ENCODE results near the gene LVRN.
"Not testable (repeated sequence)": the region's sequence is repeated elsewhere in the genome, so short reads cannot be mapped to it uniquely, and the experiment has no call there.

LVRN gene

GRCh38 chr5:115962239-115962564 lies at the start of gene LVRN:
LVRN (plus strand) TSS chr5:115962475; CDS start chr5:115962618, 143 bp downstream.
- DNase-seq = no peak

DNA sequence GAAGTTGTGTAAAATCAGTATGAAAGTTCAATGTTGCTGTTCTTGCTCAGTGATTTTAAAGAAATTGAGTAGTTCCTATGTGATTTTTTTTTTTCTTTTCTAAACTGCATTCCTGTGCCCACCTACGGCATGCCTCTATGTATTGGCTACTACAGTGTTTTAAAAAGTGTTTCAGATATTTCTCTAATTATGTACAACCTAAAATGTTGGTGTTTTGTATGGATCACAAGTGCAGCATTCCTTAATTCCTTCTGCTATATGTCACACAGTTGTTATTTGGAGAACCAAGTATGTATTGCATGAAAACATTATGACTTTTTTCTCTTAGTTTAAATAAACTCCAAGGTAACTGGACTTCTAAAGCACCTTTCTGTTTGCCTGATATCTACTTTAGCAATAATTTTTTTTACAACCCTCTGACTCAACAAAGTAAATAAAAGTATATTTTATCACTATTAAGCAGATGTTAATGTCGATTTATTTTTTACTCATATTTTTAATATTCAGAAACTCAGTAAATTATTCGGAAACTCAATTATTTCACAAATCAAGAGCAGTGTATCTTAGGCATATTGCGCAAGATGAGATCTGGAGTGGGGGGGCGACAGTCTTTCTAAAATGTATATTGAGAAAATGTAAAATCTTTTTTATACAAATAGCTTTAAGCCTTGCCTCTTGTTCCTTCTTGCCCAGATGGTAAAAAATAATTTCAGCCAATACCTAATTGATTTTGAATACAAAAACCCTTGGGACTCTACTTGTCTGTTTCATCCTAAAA lies 48.5 kb upstream of the LVRN start:
- not testable (repeated sequence) for DNase-seq

DNA sequence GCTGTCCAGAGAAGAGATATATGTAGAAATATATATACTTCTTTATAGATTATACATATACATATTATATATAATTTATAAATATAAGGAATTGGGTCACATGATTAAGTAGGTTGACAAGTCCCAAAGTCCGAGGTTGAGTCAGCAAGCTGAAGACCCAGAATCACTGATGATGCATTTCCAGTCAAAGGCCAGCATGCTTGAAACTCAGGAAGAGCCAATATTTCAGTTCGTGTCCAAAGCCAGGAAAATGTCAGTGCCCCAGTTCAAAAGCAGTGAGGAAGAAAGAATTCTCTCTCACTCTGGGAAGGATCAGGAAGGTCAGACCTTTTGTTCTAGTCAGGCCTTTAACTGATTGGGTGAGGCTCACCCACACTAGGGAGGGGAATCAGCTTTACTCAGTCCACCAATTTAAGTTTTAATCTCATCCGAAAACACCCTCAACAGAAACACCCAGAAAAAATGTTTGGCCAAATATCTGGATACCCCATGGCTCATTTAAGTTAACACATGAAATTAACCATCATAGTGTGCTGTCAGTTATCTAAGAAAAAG lies 42.0 kb upstream of the LVRN start:
- DNase-seq = no peak

- DNase-seq = not testable (repeated sequence)
Measured at GRCh38 chr5:115928578-115929407, 33.5 kb upstream of the LVRN start.

DNA sequence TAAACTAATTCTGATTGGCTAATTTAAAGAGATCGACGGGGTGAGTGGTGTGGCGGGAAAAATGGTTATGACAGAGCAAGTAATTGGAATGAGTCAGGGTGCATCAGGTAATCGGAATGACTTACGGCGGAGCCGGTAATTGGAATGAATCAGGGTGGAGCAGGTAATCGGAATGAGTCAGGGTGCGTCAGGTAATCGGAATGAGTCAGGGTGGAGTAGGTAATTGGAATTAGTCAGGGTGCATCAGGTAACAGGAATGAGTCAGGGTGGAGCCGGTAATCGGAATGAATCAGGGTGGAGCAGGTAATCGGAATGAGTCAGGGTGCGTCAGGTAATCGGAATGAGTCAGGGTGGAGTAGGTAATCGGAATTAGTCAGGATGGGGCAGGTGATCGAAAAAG lies 32.1 kb upstream of the LVRN start:
- not testable (repeated sequence) for DNase-seq

DNA sequence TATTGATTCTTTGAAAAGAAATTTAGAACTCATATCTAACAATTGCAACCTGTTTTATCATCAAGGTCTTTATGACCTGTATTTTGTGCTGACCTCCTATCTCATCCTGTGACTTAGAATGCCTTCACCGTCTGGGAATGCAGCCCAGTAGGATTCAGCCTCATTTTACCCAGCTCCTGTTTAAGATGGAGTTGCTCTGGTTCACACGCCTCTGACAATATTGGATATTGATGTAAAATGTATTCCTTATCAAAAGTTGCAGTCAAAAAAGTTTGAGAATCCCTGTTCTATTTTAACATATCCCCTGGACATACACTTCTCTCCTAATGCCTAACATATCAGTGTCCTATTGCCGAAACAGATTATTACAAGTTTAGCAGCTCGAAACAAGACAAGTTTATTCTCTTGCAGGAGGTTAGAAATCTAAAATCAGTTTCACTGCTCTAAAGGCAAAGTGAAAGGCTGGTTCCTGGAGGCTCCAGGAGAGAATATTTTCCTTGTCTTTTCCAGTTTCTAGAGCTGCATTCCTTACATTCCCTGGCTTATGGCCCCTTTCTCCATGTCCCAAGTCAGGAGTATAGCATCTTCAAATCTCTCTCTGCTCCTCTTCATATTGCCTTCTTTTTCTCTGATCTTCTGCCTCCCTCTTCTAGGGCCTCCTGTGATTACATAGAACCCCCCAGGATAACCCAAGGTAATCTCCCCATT lies 31.5 kb upstream of the LVRN start:
- DNase-seq = no peak

- DNase-seq = no peak
Measured at GRCh38 chr5:115932991-115933390, 29.3 kb upstream of the LVRN start.

DNA sequence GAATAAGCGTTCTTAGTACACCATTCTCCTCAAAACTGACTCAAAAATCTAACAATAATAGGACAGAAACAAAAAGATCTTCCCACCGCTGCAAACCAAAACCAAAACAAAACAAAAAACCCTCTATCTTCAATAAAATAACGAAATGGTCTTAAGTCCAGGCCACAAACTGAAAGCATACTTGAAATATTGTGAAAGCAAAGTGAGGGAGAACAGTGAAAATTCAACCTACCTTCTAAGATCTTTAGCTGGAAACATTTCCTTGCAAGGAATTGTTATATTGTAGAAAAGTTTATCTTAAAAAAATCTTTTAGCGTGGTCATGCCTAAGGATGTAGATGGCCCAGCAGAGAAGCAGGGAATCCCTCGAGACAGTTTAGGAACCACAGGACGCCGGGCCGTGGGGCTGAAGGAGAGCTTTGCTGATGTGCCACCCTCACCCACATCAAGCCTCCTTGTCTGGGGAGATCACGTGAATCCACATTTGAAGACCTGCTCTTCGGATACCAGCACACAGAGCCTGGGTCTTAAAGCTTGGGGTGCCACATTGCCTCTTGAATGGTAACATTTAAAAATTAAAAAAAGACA lies 27.8 kb upstream of the LVRN start:
- no peak for DNase-seq

DNA sequence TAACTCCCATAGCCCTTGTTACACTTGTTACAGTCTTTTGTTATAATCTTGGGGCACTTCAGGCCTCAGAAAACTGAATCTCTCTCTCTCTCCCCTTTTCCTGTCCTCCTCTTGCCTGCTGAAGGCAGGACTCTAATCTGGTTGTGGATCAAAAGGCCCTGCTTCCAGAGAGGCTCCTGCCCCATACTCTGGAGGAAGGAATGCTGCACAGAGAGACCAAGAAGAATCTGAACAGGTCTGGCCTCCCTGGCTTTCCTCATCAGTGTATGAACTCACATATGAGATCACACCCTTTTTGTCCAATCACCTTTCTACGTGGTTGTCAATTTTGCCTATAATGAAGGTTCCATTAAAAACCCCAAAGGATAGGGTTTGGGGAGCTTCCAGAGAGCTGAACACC lies 26.2 kb upstream of the LVRN start:
- no peak for DNase-seq

DNA sequence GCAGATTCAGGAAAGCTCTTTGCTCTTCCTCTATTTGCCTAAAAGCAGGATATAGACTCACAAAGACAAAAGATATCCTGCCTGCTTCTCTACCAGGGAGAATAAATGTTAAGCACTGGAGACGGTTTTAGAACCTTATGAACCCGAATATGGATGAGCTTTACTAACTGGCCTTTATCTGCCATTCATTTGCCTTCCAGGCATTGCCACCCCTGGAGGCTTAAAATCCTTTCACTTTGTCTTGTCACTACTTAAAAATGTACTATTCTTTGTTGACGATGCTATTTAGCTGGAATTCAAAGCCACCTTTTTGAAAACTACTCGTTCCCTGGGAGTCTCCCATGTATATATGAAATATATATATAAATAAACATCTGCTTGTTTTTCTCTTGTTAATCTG lies 23.2 kb upstream of the LVRN start:
- no peak for DNase-seq

DNA sequence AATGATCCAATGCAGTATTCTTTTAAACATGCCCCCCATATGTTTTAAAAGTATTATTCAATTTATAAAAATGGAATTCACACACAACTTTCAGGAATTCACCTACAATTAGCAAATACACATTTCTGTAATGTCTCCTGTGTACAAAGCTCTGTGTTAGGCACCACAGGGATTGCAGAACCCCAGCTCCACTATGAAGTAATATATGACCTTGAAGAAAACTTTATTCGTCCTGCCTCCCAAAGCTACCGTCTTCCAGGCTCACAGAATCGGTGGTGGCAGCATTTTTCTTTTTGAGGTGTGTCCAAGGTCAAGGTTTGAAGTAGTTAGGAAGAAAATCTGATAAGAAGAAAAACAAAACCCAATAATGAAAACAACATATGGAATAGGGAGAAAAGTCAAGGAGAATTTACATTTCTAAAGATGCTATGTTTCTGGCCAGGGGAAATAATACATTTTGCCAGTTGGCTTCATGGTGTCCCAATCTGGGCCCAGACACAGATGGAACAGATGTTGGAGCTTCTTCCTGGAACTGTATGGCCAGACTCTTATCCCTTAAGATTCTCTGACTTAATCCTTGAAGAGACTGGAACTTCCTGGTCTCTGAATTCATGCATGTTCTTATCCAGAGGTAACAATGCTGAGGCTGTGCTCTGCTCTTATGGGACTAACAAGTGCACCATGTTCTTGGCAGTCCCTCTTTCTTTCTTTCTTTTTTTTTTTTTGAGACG lies 22.0 kb upstream of the LVRN start:
- DNase-seq = no peak

- no peak for DNase-seq
Measured at GRCh38 chr5:115941051-115941675, 21.1 kb upstream of the LVRN start.

GRCh38 chr5:115944501-115944900 lies 17.8 kb upstream of the LVRN start:
- no peak for DNase-seq

DNA sequence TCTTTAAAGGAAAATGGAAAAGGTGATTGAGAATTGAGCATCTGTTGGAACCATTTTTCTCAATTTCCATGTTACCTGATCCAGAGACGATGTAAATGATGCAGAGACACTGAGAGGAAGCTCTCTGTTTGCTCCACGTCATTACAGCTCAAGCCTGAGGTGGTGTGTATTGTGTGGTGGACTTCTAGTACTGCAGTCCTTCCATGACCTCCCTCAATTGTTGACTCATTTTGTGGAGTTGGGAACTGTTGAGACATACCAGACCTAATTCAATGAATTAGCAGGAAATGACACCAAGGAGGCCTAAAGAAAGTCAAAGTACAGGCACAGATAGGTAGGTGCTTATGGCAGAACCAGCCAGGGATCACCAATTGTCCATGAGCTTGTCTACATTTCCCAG lies 15.6 kb upstream of the LVRN start:
- no peak for DNase-seq

- no peak for DNase-seq
Measured at GRCh38 chr5:115947260-115947659, 15.0 kb upstream of the LVRN start.

DNA sequence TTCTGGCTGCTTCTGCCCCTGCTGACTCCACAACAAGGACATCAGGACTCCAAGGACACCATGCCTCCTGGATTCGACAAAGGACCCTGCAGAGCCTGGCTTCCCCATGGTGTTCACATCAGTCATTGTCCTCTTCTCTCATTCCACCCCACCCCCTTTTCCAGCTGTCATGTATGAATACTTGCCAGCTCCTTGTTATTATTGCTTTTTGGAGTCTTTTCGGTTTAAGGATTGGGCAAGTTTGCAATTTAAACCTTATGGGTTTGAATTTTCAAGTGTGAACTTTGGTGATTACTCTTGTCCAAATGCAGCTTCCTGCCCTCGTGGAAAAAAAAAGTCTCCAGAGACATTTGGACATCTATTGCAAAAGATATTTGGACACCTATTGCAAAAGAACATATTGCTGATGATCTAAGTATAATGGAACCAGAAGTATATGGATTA lies 14.2 kb upstream of the LVRN start:
- no peak for DNase-seq

- no peak for DNase-seq
Measured at GRCh38 chr5:115949096-115949495, 13.2 kb upstream of the LVRN start.

DNA sequence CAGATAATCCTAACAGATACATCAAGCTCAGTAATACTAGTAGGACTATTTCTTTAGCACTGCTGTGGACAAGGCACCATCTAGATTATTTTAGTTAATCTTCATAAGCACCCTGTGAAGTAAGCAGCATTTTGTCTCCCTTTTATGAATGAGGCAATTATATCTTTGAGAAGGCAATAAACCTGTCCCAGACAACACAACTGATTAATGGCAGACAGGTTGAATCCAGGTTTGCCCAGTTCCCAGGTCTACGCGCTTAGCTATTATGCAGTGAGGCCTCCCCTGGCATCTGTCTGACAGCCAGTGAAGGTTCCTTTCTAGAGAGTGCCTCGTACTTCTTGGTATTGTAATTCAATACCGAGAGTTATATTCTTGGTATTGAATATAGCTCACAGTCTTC lies 9.7 kb upstream of the LVRN start:
- no peak for DNase-seq

GRCh38 chr5:115954144-115954543 lies 8.1 kb upstream of the LVRN start:
- DNase-seq = no peak

DNA sequence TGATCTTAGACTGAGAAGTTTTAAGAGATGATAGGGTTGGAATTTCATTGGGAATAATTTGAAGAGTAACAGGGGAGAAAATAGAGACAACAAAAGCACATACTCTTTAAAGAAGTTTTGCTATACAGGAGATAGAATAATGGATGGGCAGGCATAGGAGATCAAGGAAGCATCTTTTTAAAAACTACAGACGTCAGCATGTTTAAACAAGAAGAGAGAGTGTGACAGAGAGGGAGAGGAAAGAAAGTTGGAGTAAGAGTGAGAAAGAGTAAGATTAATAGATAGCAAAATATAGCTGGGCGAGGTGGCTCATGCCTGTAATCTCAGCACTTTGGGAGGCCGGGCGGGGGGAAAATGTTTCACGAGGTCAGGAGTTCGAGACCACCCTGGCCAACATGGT lies 5.3 kb upstream of the LVRN start:
- DNase-seq = no peak

DNA sequence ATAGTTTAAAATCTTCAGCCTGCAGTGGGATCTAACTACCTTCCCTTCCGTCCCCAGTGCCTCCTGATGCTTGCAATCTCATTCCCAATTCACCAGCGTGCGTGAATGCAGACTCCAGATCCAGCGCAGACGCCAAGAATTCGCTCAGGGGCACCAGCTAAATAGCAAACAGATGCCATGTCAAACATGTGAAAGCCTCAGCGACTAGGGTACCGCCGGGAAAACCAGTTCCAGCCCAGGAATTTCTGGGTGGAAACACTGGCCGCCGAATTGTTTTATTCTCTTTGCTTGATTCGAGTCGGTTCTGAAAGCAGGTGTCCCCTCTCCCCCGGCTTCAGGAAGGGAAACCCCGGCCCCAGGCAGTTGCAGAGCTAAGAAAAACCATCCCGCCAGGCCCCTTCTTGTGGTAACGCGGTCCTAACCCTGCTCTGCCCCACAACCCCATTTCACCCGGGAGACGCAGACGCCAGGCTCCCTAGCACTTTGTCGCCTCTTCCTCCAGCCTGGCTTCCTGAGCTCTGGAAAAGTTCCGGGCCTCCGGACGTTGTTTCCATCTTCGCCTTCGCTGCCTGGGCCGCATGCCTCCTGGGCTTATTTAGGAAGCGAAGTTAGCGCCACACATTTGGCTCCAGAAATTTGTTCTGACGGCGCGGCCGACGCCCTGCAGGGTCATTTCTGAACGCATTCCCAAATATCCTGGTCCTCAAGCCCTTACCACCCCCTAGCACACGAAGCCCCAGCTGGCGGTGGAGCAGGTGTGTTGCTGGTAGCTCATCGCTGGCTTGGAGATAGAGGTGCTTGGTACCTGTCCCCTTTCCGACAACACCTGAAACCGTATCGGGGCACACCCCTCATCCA lies 665 bp upstream of the LVRN start:
- DNase-seq = peak in 1 of 2 experiments; percentile 37
